HUES64 (cell line): ENCODE measurements around the gene NMU.
"Not testable (repeated sequence)": the region's sequence is repeated elsewhere in the genome, so short reads cannot be mapped to it uniquely, and the experiment has no call there.

Experiments used
- H3K27ac ChIP-seq: 2 replicates; pipeline ENCODE4 v1.7.0; 2013; ENCODE audit warnings: low read depth, low read length, inconsistent platforms
- H3K27me3 ChIP-seq: 2 replicates; pipeline ENCODE4 v1.6.1; 2013; ENCODE audit warnings: mild to moderate bottlenecking, low read length; ENCODE audit not compliant: insufficient read depth
- H3K36me3 ChIP-seq: 2 replicates; pipeline ENCODE4 v1.6.1; 2013; ENCODE audit warnings: mild to moderate bottlenecking, low read length; ENCODE audit not compliant: insufficient read depth
- H3K4me1 ChIP-seq: 2 replicates; pipeline ENCODE4 v1.6.1; 2013; ENCODE audit warnings: mild to moderate bottlenecking, low read length, moderate library complexity; ENCODE audit not compliant: insufficient read depth
- H3K4me3 ChIP-seq: 2 replicates; pipeline ENCODE4 v1.5.1; 2013; ENCODE audit warnings: mild to moderate bottlenecking, low read length, moderate library complexity
- H3K9ac ChIP-seq: 2 replicates; pipeline ENCODE4 v1.6.1; 2013; ENCODE audit warnings: mild to moderate bottlenecking, low read depth, low read length
- H3K9me3 ChIP-seq: 2 replicates; pipeline ENCODE4 v1.6.1; 2013; ENCODE audit warnings: low read depth, low read length; ENCODE audit not compliant: insufficient read depth
- WGBS: fragments of 150-250, 120-280 bp; methylation state at CpG from one replicate; pipeline ENCODE4 v1.1.7; 2013; ENCODE audit warnings: missing lambda C conversion rate; 5-methylcytosine and 5-hydroxymethylcytosine counted together

The NMU gene

DNA sequence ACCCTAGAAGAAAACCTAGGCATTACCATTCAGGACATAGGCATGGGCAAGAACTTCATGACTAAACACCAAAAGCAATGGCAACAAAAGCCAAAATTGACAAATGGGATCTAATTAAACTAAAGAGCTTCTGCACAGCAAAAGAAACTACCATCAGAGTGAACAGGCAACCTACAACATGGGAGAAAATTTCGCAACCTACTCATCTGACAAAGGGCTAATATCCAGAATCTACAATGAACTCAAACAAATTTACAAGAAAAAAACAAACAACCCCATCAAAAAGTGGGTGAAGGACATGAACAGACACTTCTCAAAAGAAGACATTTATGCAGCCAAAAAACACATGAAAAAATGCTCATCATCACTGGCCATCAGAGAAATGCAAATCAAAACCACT, 12.0 kb downstream of the NMU start:
- not testable (repeated sequence) for H3K27ac ChIP-seq, H3K27me3 ChIP-seq, H3K9me3 ChIP-seq, H3K4me3 ChIP-seq, H3K4me1 ChIP-seq, H3K9ac ChIP-seq
- peaks cover 15% of the 10 kb centered on the region; the same call in 1 of the 2 replicates for H3K36me3 ChIP-seq
- 100% methylated on average over 1 of the region's 1 CpG for WGBS

DNA sequence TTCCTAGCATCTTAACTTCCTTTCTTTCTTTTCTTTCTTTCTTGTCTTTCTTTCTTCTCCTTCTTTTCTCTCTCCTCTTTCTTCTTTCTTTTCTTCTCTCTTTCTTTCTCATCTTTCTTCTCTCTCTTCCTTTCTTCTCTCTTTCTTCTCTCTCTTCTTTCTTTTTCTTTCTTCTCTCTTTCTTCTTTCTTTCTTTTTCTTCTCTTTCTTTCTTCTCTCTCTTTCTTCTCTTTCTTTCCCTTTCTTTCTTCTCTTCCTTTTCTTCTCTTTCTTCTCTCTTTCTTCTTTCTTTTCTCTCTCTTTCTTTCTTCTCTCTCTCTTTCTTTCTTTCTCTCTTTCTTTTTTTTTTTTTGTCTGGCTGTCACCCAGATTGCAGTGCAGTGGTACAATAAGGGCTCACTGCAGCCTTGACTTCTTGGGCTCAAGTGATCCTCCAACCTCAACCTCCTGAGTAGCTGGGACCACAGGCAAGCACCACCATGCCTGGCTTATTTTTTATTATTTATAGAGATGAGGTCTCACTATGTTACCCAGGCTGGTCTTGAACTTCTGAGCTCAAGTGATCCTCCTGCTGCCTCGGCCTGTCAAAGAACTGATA, 17.5 kb downstream of the NMU start:
- no peaks in the 10 kb centered on the region for H3K9me3 ChIP-seq
- H3K36me3 ChIP-seq = no peaks in the 10 kb centered on the region
- peak overlapping the region; percentile 40 for H3K4me3 ChIP-seq
- 45% methylated on average over 1 of the region's 1 CpG for whole genome bisulfite sequencing
- no peak overlapping the region for H3K27ac ChIP-seq
- H3K4me1 ChIP-seq = no peaks in the 10 kb centered on the region
- no peaks in the 10 kb centered on the region for H3K27me3 ChIP-seq
- H3K9ac ChIP-seq = no peak overlapping the region

- Histone ChIP-seq H3K4me3 (no peak overlapping the region), H3K36me3 (no peaks in the 10 kb centered on the region), H3K9ac (no peak overlapping the region), H3K9me3 (no peaks in the 10 kb centered on the region), H3K27ac (no peak overlapping the region), H3K4me1 (no peaks in the 10 kb centered on the region), H3K27me3 (no peaks in the 10 kb centered on the region)
- WGBS = 83% methylated on average over 1 of the region's 1 CpG
These were observed 18.4 kb downstream of the NMU start for GRCh38 chr4:55617587-55618197.

GRCh38 chr4:55615008-55615407, 21.1 kb downstream of the NMU start:
- Histone ChIP-seq H3K27me3 (no peaks in the 10 kb centered on the region), H3K36me3 (no peaks in the 10 kb centered on the region), H3K4me3 (no peak overlapping the region), H3K4me1 (no peaks in the 10 kb centered on the region), H3K9me3 (no peaks in the 10 kb centered on the region), H3K9ac (no peak overlapping the region), H3K27ac (no peak overlapping the region)
- WGBS = 97% methylated on average over 3 of the region's 3 CpGs

DNA sequence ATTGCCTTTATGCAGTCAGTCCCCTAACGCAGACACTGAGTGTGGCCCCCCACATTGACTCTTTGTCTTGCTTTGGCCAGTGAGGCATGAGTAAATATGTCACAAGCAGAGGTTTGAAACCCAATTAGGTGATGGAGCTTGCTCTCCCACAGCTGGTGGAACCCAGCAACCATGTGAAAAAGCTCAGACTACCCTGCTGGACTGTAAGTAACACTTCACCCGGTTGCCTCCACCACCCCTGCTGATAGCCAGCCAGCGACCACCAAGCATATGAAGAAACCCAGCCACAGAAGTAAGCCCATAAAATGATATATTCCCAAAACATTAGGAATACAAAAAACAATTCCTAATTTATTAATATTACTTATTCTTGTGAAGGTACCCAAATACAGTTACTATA, 22.5 kb downstream of the NMU start:
- H3K27me3 ChIP-seq = no peaks in the 10 kb centered on the region
- H3K27ac ChIP-seq = no peak overlapping the region
- H3K36me3 ChIP-seq = no peaks in the 10 kb centered on the region
- H3K9me3 ChIP-seq = no peaks in the 10 kb centered on the region
- no peak overlapping the region for H3K9ac ChIP-seq
- no peak overlapping the region for H3K4me3 ChIP-seq
- WGBS = 80% methylated on average over 3 of the region's 3 CpGs
- no peaks in the 10 kb centered on the region for H3K4me1 ChIP-seq

GRCh38 chr4:55612341-55612740, 23.8 kb downstream of the NMU start:
- Histone ChIP-seq H3K36me3 (peaks cover 3% of the 10 kb centered on the region; the same call in 1 of the 2 replicates), H3K27ac (no peak overlapping the region), H3K9ac (no peak overlapping the region), H3K4me1 (no peaks in the 10 kb centered on the region), H3K27me3 (no peaks in the 10 kb centered on the region), H3K9me3 (no peaks in the 10 kb centered on the region), H3K4me3 (no peak overlapping the region)
- WGBS = 85% methylated on average over 2 of the region's 3 CpGs

GRCh38 chr4:55611358-55612059, 24.6 kb downstream of the NMU start:
- Histone ChIP-seq H3K27ac (no peak overlapping the region), H3K4me1 (no peaks in the 10 kb centered on the region), H3K4me3 (no peak overlapping the region), H3K9ac (no peak overlapping the region), H3K9me3 (no peaks in the 10 kb centered on the region), H3K27me3 (no peaks in the 10 kb centered on the region), H3K36me3 (peaks cover 3% of the 10 kb centered on the region; the same call in 1 of the 2 replicates)
- WGBS = 94% methylated on average over 2 of the region's 3 CpGs

GRCh38 chr4:55610381-55610780, 25.7 kb downstream of the NMU start:
- H3K36me3 ChIP-seq = peaks cover 3% of the 10 kb centered on the region; the same call in 1 of the 2 replicates
- WGBS = 95% methylated on average over 2 of the region's 2 CpGs

GRCh38 chr4:55609393-55609866, 26.7 kb downstream of the NMU start:
- H3K36me3 ChIP-seq = peaks cover 3% of the 10 kb centered on the region; the same call in 1 of the 2 replicates

More at GRCh38 chr4:55610381-55610780, 25.7 kb downstream of the NMU start:
- Histone ChIP-seq H3K9ac (no peak overlapping the region), H3K9me3 (no peaks in the 10 kb centered on the region), H3K4me1 (no peaks in the 10 kb centered on the region), H3K27me3 (no peaks in the 10 kb centered on the region), H3K27ac (no peak overlapping the region), H3K4me3 (no peak overlapping the region)

DNA sequence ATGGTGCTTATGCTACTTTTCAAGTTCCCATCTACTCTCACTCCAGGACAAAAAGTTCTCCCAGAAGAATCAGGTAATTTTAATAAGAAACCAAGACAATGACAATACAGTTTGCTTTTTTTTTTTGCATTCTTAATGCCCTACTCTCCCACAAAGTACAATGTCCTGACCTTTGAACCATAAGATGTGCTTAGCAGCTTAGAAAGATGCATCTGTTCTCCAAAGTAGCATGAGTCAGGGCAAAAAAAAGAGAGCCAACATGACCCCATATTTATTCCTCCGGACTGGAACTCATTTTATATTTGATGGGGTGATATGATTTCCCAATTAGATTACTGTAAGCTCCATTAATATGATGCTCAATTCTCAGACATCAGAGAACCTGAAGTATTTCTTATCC, 27.5 kb downstream of the NMU start:
- H3K36me3 ChIP-seq = peaks cover 3% of the 10 kb centered on the region; the same call in 1 of the 2 replicates
- H3K4me1 ChIP-seq = no peaks in the 10 kb centered on the region
- no peak overlapping the region for H3K4me3 ChIP-seq
- H3K27me3 ChIP-seq = no peaks in the 10 kb centered on the region
- no peak overlapping the region for H3K27ac ChIP-seq
- H3K9me3 ChIP-seq = no peaks in the 10 kb centered on the region
- no peak overlapping the region for H3K9ac ChIP-seq
- WGBS = no CpG with 5 or more reads among the region's 1 CpG

More at GRCh38 chr4:55609393-55609866, 26.7 kb downstream of the NMU start:
- no peaks in the 10 kb centered on the region for H3K4me1 ChIP-seq
- 87% methylated on average over 4 of the region's 6 CpGs for WGBS
- H3K4me3 ChIP-seq = no peak overlapping the region
- H3K9me3 ChIP-seq = no peaks in the 10 kb centered on the region
- H3K27me3 ChIP-seq = no peaks in the 10 kb centered on the region
- H3K9ac ChIP-seq = no peak overlapping the region
- H3K27ac ChIP-seq = no peak overlapping the region

DNA sequence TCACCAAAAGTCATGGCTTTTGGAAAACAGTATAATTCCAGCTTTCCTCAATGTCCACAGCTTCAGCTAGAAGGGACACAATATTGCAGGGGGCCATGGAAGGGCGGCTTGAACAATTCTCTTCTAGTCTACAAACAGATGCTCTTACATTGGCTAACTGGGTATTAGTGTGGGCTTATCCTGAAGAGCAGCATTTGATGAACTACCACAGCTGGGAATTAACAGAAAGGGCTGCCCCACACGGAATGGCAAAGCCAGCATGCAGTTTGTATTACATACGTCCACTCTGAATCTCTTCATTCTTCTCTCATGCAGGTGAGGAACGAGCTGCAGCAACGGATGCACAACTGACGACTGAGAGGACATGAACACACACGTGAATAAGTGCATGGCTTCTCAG, 31.1 kb downstream of the NMU start:
- Histone ChIP-seq H3K4me3 (no peak overlapping the region), H3K4me1 (no peaks in the 10 kb centered on the region), H3K27me3 (no peaks in the 10 kb centered on the region), H3K9me3 (no peaks in the 10 kb centered on the region), H3K36me3 (peaks cover 4% of the 10 kb centered on the region; the same call in 1 of the 2 replicates), H3K27ac (no peak overlapping the region), H3K9ac (no peak overlapping the region)
- WGBS = 91% methylated on average over 7 of the region's 7 CpGs
